NCI-H526 treated with DMSO at 0.1 percent for 48 hours (cell line): ENCODE data around the gene SHANK1.

Source experiments
- DNase-seq: peaks from one replicate; lab custom pipeline; 2025; lab: John Stamatoyannopoulos, UW

Gene SHANK1

DNA sequence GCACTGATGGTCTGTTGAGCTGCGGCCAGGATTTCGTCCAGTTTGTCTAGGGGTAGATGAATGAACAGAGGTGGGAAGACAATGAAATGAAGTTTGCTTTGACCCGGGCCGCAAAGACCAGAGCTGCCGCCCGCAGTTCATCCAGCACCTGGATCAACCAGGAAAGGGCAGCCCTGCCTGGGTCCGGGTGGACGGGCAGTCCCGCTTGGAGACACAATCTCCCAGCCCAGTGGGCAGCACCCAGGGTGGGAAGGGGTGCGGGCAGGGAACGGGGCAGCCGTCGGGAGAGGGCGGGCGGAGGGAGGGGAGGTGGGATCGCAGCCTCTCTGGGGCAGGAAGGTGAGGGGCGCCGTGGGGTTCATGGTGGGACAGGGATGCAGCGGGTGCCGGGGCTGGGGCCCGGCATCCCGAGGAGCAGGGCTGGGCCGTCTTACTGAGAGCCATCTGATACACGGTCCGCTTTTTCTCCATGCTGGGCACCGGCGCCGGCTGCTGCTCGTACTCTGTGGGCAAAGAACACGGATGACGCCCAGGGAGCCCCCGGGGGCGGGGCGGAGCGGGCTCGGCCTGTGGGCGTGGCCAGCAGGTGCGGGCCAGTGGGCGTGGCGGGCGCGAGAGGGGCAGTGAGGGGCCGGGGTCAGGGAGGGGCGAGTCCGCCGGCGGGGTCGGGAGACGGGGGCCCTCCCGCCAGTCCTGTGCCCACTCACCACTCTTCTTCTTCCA is 33.1 kb downstream of the SHANK1 start:
- DNase-seq = no peak

DNA sequence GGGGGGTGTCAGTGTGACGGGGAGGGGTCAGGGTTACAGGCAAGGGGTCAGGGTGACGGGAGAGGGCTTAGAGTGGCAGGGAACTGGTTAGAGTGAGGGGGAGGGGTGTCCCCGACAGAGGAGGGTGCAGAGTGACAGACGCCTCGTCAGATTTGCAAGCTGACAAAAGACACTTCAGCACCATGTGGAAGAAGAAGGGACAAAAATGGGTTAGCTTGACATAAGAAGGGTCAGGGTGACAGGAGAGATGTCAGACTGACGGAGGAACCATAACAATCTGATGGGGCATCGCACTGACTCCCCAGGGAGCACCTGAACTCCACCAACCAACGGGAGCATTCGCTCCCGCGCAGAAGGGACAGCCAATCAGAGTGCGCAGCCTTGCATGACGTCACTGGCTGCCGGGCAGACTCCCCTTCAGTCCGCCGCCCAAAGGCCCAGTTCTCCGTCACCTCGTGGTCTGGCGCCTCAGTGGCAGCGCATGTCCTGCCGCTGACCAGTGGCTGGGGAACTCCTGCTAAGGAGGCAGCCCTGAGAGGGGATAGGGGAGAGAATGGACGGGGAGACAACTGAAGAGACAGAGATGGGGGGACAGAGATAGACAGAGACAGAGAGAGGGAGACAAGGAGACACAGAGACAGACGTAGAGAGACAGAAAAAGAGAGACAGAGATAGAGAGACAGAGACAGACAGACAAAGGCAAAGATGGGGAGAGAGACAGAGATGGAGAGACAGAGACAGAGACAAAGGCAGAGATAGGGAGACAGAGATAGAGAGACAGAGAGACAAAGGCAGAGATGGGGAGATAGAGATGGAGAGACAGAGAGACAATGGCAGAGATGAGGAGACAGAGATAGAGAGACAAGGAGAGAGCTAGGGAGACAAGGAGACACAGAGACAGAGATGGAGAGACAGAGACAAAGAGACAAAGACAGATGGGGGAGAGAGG is 40.2 kb downstream of the SHANK1 start:
- peak; percentile 28 for DNase-seq

DNA sequence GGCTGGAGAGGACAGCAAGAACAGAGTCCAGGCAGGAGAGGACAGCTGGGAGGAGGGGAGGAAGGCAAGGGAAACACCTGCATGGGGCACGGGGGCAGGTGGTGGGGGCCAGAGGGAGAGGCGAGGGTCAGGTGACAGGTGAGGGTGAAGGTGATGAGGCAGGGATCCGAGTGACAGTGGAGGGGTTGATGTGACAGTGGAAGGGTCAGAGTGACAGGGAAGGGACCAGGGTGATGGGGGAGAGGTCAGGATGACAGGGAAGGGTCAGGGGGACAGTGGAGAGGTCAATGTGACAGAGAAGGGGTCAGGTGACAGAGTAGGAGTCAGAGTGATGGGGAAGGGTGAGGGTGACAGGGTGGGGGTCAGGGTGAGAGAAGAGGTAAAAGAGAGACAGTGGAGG is 41.3 kb downstream of the SHANK1 start:
- DNase-seq = no peak

DNA sequence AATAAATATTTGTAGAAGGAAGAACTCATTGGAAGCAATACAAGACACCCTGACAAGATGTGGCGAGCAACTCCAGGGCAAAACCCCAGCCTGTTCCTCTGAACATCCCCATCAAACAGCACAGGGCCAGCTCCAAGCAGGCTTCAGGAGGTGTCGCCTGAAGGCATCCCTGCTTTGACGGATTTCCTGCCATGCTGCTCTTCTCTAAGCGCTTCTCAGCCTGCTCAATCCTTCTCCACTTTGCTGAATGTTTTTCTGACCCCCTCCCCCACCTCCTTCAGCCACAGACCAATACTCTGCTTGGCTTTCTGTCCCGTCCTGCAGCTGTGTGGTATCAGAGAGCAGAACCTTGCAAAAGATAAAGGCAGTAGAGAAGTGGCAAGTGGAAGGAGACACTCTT is 42.0 kb downstream of the SHANK1 start:
- no peak for DNase-seq

DNA sequence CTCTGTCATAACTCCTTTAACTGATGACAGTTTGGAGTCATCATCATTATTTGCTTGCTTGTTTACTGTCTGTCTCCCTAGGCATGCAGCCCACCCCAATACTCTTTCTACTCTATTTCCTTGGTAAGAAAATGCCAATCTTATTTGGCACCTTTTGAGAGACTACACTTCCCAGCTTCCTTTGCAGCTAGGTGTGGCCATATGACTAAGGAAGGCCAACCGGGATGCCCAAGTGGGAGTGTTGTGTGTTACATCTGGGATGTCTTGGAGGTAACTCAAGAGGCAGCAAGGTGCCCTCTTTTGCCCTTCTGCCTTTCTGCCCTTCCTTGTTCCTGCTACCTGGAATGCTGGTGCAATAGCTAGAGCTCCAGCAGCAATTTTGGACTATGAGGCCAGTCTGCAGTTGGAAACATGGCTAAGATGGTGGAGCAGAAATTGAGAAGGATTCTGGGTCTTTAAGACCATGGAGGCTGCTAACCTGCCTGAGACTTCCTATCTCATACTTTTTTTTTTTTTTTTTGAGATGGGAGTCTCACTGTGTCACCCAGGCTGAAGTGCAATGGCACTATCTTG is 42.9 kb downstream of the SHANK1 start:
- no peak for DNase-seq

DNA sequence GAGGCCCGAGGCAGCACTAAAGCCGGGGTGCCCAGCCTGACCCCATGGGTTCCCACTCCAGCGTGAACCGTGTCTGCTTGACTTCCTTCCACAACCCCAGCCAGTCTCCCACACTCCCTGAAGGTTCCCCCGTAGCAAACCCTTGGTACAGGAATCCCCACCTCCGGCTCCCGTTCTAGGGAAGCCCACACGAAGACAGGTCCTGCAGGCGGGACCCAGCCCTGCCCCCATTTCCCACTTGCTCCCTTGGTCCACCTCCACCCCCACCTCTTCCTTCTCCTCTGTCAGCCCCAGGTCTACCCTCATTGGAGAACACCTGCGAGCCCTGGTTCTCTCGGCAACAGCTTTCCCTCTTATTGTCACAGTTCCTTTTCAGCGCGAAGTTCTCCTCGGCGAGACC is 46.5 kb downstream of the SHANK1 start:
- DNase-seq = no peak

DNA sequence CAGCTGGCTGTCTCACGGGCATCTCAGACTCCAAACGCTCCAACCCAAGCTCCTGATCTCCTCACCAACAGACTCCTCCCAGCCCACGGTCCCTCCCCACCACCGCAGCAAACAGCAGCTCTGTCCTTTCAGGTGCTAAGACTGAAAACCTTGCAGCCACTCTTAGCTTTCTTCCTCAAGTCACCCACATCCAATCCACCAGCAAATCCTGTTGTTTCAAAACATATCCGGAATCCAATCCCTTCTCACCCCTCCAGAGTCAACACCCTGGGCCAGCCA is 49.6 kb downstream of the SHANK1 start:
- no peak for DNase-seq

DNA sequence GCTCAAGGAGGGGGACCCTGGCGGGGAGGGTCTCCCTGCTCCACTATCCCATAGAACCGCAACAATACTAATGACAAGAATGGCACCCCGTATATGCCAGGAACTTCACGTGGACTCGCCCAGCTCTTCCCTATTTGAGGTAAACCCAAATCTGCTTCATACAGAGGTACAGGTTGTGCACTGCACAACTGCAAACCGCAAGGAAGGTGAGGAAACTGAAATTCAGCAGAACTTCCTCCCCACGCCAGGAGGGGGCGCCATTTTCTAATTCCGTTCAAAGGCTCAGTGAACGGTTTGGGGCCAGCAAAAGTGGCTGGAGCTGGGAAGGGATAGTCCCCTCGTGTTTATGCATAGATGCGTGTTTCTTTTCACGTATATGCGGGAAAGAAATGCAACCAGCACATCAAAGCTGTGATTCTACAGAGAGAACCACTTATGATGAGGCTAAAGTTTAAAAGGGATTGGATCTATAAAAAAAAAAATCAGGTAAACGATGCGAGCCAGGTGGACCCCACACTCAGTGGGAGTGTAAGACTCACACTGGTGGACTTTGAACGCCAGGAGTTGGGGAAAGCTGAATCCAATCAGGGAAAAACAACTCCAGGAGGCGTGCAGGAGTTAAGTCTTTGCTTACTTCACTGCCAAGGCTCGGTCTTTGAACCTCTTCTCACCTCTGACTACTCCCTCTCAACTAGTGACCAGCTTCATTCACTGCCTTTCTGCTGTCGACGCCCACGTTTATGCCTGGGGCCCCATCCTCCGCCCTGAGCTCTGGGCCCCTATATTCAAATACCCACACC is 50.1 kb downstream of the SHANK1 start:
- DNase-seq = no peak

DNA sequence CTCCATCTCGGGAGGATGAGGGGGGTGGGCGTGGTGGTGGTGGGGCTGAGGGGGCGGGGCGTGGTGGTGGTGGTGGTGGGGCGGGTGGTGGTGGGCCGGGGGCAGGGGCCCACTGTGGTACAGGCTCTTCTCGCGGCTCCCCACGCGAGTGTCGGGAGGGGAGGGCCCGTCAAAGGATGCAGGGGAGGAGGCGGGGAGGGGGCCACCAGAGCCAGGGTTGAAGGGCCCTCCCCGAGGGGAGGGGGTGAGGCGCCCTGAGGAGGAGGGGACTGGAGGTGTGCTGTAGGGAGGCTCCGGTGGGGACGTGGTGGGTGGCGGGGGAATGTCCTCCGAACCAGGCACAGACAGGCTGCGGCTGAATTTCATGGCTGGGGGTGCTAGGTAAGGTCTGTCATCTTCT is 50.7 kb downstream of the SHANK1 start:
- DNase-seq = no peak

DNA sequence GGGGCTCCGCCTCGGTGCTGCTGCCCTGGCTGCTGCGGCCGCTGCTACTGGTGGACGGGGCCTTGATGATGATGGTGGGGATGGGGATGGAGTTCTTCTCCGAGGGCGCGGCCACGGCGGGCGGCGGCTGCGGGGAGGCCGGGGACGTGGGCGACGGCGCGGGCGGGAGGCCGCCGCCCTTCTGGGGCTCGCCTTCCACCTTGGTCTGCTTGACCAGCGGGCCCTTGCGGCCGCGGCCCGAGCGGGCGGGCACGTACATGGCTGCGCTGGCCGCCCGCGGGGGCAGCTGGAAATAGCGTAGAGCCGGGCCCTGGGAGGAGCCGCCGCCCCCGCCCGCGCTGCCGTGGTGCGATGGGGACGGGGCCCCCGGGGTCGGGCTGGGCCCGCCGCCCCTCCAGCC is 51.2 kb downstream of the SHANK1 start:
- no peak for DNase-seq

DNA sequence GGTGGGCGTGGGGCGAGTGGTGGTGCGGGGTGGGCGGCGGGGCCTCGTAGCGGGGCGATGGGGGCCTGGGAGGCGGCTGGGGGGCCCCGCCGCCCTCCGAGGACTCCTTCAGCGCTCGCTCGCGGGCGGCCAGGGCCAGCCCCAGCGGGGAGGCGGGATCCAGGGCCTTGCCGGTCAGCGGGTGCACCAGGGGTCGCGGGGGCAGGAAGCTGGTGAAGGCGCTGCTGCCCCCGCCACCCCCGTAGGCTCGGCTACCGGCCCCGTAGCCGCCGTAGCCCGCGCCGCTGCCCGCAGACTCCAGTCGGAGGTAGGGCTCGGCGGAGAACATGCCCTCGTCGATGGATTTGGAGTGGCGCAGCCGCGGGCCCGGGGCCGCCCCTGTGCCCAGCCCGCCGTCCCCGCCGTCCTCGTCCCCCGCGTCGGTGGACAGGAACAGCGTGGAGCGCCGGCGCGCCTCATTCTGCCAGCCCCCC is 51.8 kb downstream of the SHANK1 start:
- no peak for DNase-seq

DNA sequence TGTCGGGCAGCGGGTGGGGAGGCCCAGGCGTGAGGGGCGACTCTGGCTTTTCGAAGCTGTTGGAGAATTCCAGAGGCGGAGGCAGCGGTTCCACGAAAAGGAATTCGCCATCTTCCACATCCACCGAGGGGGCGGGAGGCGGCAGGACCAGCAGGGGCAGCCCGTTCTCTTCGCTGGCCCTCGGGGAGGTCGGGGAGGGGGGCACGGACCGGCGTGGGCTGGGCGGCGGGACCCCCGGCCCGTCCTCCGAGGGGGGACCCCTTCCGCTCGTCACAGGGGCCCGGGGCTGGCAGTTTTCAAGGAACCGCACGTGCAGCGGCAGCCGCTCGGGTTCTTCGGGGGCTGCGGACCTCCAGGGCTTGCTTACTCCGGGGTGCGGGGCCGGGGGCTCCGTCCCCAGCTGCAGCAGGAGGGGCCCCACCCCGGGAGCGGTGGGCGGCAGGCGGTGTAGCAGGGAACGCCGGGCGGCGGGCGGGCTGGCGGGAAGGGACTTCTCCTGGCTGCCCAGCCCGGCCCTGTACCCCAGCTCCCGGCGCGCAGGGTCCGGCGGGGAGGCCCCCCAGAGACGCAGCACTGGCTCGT is 52.3 kb downstream of the SHANK1 start:
- no peak for DNase-seq

DNA sequence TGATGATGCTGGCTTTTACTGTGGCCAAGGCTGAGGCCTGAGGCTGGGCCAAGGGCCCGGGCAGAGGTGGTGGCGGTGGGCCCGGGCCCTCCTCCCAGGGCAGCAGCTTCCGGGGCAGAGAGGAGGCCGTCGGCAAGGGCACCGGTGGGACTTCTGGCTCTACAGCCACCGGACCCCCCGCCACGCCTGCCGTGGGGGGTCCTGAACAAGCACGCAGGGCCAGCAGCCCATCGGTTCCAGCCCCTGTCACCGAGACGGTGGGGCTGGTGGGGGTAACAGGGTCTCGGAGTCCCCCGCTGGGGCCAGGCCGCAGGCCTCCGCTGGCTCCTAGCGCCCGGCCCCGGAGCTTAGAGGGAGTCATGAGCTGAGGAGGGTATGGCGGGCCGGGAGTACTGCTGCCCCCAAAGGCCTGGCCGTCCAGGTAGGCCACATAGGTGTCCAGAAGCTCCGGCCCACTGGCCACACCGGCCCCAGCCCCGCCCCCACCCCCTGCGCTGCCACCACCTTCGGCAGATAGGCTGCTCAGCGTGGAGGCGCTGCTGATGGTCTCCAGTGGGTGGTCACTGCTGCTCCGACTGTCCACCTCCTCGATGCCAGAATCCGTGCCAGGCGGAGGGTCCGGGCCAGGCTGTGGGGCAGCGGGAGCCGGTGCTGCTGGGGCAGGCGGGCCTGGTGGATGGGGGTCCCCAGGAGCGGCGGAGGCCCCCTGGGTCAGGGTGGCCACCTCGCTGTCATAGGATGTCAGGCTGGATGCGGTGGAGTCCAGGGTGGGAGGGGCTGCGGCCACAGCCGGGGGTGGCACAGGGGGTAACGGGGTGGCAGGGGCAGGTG is 53.0 kb downstream of the SHANK1 start:
- no peak for DNase-seq

DNA sequence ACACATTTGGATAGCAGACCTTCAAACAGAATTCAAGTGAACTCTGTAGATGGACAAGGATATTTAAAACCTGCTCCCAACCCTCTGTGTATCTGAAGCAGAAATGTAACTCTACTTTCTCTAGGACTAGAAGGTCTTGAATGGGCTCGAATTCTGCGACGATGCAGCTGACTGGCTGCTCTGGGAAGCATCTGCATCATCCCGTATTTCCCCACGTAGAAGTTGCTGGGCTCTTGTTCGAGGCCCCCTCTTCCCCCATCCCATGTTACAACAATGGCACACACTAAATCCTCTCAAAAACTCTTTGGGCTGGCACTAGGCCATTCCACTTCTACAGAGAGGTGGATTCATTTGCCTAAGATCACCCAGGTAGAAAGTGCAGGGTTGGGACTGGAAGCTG is 55.4 kb downstream of the SHANK1 start:
- DNase-seq = no peak

DNA sequence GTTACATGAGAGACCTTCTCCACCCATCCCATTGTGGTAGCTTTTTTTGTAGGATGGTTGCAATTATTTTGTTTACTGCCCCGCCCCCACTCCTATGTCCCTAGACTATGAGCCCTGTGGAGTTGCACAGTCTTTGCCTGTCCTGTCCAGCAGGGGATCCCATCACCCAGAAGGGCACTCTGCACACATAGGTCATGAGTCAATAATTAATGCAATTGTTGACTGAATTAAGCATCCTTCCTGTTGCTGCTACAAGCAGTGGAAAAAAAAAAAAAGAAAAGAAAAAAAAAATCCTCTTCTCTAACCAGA is 56.2 kb downstream of the SHANK1 start:
- no peak for DNase-seq

DNA sequence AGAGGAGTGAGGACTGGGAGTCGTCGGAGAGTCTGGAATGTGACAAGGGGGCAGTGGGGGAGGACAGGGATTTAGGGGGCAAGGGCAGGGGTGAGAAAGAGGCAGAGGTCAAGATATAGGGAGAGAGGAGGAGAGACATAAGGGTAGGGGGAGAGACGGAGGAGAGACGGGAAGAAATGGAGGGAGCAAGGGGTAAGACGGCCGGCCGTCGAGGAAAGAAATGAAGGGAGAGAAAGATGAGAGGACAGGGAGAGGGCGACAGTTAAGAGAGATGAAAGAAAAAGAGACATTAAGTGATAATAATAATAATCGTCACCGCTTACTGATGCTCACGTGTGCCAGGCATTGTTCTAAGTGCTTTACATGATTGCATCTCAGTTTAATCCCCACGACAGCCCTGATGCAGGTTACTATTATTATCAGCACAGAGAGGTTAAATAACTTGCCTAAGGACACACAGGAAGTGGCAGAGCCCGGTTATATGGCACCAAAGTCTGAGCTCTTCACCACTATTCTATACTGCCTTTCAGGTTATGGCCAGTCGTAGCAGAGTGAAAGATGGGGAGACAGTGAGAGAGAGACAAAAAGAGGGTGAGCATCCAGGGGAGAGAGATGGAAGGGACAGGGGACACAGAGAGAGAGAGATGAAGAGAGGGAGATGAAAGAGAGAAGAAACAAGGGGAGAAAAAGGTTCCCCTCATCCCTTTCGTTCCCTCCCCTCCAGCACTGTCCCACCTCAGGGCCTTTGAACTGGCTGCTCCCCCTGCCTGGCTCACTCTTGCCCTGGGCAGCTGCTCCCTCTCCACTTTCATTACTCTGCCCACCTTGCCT is 56.7 kb downstream of the SHANK1 start:
- no peak for DNase-seq

DNA sequence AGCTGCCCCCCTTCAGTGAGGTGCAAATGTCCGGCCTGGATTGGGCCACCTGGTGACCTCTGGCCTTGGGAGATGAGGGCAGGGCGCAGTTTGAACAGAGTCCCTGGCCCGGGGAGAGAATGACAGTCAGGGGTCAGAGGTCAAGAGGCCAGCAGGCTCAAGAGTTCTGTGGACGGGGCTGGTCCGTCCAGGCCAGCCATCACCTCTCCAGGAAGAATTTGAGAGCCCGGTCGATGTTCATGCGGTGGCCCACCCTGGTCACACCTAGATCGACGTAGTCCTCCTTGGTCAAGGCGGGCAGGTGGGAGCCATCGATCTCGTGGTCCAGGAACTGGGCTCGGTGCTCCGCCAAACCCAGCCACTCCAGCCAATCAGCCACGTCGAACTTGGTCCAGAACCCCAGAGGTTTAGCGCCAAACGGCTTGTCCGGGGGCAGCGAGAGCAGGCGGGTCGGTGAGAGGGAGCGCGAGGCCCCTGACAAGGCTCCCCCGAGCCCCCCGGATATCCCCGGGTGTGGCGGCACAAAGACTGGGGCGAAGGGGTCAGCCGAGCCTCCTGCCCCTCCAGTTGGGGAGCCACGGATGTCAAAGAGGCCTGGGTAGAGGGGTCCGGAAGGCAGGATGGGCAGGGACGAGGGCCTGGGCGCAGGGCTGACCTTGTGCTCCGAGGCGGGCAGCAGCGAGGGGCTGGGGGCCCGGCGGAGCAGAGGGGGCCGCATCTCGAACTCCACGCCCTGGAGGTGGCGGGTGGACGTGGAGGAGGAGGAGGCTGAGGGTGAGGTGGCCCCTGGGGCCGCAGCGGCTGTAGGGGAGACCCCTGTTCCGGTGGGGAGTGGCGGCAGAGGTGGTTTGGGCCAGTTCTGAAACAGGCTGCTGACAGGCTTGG is 57.6 kb downstream of the SHANK1 start:
- no peak for DNase-seq

DNA sequence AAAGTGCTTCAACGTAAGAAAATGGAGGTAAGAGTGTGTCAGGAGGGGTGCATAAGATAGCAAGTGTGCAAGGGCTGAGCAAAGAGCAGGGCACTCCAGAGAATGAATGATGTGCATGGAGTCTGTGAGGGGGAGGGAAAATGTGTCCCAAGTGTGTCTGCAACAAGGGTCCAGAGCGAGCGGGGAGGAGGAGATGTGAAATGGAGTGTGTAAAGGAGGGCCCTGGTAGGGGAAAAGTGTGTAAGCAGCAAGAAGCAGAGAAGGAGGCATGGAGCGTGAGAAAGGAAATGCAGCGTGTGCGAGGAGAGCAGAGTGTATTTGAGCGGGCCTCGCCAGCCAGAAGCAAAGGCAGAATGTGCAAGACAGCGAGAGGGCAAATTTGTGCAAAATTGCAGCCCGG is 58.6 kb downstream of the SHANK1 start:
- DNase-seq = no peak

DNA sequence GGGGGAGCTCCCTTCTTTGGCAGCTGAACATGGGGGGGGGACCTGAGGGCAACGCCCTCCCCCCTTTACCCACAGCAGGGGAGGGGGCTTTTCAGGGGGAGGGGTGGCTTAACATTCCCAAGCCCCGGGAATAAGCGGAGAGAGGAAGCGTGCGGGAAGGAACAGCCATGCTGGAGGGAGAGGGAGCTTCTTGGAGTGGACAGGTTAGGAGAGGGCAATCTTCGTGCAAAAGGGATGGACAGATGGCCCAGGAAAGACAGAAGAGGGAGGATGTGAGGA is 59.6 kb downstream of the SHANK1 start:
- DNase-seq = no peak
